ENCODE results near the gene RPL28. TPM values are rescaled to one million over a fixed set of nuclear protein-coding genes. Genes with fewer than 3 reads are reported as not detected.

RPL28 gene
- total and polyA plus RNA-seq, 2 of the 13 experiments (the other 11 are each of a cell fraction or from before 2014, with no cell fraction given) = 105 to 420 TPM

DNA sequence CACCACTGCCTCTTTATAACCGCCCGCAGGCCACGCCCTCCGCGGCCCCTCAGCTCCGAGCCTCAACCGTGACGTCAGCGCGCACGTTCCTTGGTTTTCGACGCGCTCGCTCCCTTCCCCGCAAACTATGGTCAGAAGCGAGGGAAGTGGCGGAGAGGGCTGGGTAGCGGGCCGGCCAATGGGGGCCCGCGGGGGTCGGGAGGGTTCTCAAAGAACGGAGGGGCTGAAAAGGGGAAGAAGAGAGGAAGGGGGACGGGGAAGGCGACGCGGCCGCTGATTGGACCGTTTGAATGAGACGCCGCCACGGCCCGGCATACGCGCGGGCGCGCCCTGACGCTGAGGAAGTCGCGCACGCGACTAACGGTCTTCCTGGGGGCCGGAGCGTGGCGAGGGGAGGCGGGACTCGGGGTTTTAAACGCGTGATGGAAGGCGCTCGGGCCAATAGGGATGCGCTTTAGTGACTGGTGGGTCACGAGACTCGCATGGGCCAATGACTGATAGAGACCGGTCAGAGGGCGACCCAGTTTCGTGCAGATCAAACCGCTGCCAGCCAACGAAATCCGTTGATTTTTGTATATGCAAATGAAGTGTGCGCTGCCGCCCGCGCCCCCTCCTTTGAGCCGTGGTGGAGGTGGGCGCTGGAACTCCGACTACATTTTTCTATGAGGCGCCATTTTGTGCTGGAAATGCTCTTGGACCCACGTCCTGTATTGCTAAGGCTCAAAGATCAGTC, 22.2 kb downstream of the RPL28 start (continued):
- TF ChIP-seq, protein P1, sequence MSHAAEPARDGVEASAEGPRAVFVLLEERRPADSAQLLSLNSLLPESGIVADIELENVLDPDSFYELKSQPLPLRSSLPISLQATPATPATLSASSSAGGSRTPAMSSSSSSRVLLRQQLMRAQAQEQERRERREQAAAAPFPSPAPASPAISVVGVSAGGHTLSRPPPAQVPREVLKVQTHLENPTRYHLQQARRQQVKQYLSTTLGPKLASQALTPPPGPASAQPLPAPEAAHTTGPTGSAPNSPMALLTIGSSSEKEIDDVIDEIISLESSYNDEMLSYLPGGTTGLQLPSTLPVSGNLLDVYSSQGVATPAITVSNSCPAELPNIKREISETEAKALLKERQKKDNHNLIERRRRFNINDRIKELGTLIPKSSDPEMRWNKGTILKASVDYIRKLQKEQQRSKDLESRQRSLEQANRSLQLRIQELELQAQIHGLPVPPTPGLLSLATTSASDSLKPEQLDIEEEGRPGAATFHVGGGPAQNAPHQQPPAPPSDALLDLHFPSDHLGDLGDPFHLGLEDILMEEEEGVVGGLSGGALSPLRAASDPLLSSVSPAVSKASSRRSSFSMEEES (CRISPR knock-in tag; IDR thresholded peaks at IDR 0.05) = no peak
- no peak for TF ChIP-seq EEA1 (CRISPR knock-in tag; IDR thresholded peaks at IDR 0.05; ENCODE audit: borderline replicate concordance)
- TF ChIP-seq, protein P2, sequence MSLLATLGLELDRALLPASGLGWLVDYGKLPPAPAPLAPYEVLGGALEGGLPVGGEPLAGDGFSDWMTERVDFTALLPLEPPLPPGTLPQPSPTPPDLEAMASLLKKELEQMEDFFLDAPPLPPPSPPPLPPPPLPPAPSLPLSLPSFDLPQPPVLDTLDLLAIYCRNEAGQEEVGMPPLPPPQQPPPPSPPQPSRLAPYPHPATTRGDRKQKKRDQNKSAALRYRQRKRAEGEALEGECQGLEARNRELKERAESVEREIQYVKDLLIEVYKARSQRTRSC (CRISPR knock-in tag; IDR thresholded peaks at IDR 0.05; ENCODE audit: low read depth) = 0 out of 2 replicates have a peak, but pooled peaks have one; percentile 59
- no peak for TF ChIP-seq TCF12 (IDR thresholded peaks at IDR 0.05)
- no peak for TF ChIP-seq TCF12 (CRISPR knock-in tag; IDR thresholded peaks at IDR 0.05)
- no peak; the same call in 1 of the 2 replicates for TF ChIP-seq ZNF253 (CRISPR knock-in tag; IDR thresholded peaks at IDR 0.05; ENCODE audit: borderline replicate concordance)
- TF ChIP-seq ZNF577 (CRISPR knock-in tag; IDR thresholded peaks at IDR 0.05; ENCODE audit: borderline replicate concordance, low read depth) = no peak
- TF ChIP-seq, protein P3, sequence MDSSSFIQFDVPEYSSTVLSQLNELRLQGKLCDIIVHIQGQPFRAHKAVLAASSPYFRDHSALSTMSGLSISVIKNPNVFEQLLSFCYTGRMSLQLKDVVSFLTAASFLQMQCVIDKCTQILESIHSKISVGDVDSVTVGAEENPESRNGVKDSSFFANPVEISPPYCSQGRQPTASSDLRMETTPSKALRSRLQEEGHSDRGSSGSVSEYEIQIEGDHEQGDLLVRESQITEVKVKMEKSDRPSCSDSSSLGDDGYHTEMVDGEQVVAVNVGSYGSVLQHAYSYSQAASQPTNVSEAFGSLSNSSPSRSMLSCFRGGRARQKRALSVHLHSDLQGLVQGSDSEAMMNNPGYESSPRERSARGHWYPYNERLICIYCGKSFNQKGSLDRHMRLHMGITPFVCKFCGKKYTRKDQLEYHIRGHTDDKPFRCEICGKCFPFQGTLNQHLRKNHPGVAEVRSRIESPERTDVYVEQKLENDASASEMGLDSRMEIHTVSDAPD (CRISPR knock-in tag; IDR thresholded peaks at IDR 0.05) = no peak
- TF ChIP-seq PTBP1 (IDR thresholded peaks at IDR 0.05; ENCODE audit: low read depth, low read length, poor library complexity, severe bottlenecking) = no peak
- no peak; the same call in 1 of the 2 replicates for TF ChIP-seq FOXO1 (CRISPR knock-in tag; IDR thresholded peaks at IDR 0.05)
- TF ChIP-seq ZFP36 (IDR thresholded peaks at IDR 0.05; ENCODE audit: borderline replicate concordance, low read depth, low read length, partially characterized antibody) = no peak
- TF ChIP-seq SIX1 (CRISPR knock-in tag; IDR thresholded peaks at IDR 0.05; ENCODE audit: borderline replicate concordance) = no peak
- TF ChIP-seq PRMT3 (CRISPR knock-in tag; IDR thresholded peaks at IDR 0.05; ENCODE audit: borderline replicate concordance, low read depth) = no peak
- TF ChIP-seq ZNF546 (CRISPR knock-in tag; conservative IDR thresholded peaks at IDR 0.05) = 0 out of 2 replicates have a peak, but pooled peaks have one; percentile 9
- no peak for TF ChIP-seq CCAR2 (optimal IDR thresholded peaks at IDR 0.05; ENCODE audit: low read depth, low read length)
- TF ChIP-seq TBL1XR1 (IDR thresholded peaks at IDR 0.05; ENCODE audit: borderline replicate concordance, low read length, partially characterized antibody) = no peak
- TF ChIP-seq NKX3-1 (CRISPR knock-in tag; IDR thresholded peaks at IDR 0.05) = 0 out of 2 replicates have a peak, but pooled peaks have one; percentile 77
- no peak for TF ChIP-seq ZNF75D (CRISPR knock-in tag; IDR thresholded peaks at IDR 0.05; ENCODE audit: borderline replicate concordance)
- TF ChIP-seq ZFP62 (CRISPR knock-in tag; IDR thresholded peaks at IDR 0.05) = no peak
- TF ChIP-seq ZNF329 (CRISPR knock-in tag; IDR thresholded peaks at IDR 0.05; ENCODE audit: low read depth) = 0 out of 2 replicates have a peak, but pooled peaks have one; percentile 52
- no peak for TF ChIP-seq SOX13 (IDR thresholded peaks at IDR 0.05)
- TF ChIP-seq SOX13 (CRISPR knock-in tag; conservative IDR thresholded peaks at IDR 0.05 in 1 of 2, IDR thresholded peaks at IDR 0.05 in 1 of 2) = no peak
- no peak for TF ChIP-seq ZNF282 (IDR thresholded peaks at IDR 0.05; ENCODE audit: partially characterized antibody)
- no peak for TF ChIP-seq ZNF263 (CRISPR knock-in tag; IDR thresholded peaks at IDR 0.05)
- TF ChIP-seq ZNF772 (CRISPR knock-in tag; IDR thresholded peaks at IDR 0.05) = no peak; the same call in 1 of the 2 replicates
- peak; percentile 37; the same call in 1 of the 2 replicates for TF ChIP-seq SRY (CRISPR knock-in tag; IDR thresholded peaks at IDR 0.05)
- no peak for TF ChIP-seq TCF7L2 (IDR thresholded peaks at IDR 0.05; ENCODE audit: low read depth, low read length)

All from HepG2 (cell line).